HG02943 (cell line): Measurements from ENCODE around the gene DDX17.
"Not testable (repeated sequence)": the region's sequence is repeated elsewhere in the genome, so short reads cannot be mapped to it uniquely, and the experiment has no call there.

Source experiments
- ATAC-seq: cut with Tn5 transposase; IDR thresholded peaks from one replicate; pipeline ENCODE4 v1.9.1; 2021; ENCODE audit warnings: mild to moderate bottlenecking, low read depth, moderate library complexity; ENCODE audit not compliant: unreplicated experiment

The DDX17 gene

GRCh38 chr22:38494498-38494897 is 11.6 kb downstream of the DDX17 start:
- ATAC-seq, result no peak

DNA sequence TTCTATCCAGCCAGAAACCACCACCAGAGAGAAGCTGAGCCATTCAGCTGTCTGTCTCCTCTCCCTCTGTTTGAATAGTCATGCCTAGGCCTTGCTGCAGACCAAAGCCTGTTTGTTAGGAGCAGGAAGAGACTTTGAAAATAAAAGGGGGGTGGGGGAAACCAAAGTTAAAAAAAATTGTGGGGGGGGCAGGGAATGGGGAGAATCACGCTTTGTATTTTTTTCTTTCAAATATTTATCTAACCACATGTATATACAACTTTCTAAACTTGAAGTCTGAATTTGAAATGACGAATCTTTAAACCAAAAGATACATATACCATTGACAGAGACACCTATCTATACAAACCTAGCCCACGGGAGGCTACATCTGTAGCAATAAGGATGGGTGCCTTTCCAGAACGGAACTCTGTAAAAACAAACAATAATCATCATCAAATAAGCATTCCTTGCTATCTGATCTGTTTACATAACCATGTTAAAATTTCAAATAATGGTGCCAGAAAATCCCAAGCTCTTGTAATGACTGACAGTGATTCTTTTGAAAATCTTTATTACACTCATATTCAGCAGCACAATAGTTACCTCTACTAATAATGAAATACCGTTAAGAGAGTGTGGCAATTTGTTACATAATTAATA is 14.3 kb downstream of the DDX17 start:
- no peak for ATAC-seq

- ATAC-seq, result no peak
Measured at GRCh38 chr22:38490915-38491314, 15.2 kb downstream of the DDX17 start.

GRCh38 chr22:38490475-38490874 is 15.6 kb downstream of the DDX17 start:
- no peak for ATAC-seq

DNA sequence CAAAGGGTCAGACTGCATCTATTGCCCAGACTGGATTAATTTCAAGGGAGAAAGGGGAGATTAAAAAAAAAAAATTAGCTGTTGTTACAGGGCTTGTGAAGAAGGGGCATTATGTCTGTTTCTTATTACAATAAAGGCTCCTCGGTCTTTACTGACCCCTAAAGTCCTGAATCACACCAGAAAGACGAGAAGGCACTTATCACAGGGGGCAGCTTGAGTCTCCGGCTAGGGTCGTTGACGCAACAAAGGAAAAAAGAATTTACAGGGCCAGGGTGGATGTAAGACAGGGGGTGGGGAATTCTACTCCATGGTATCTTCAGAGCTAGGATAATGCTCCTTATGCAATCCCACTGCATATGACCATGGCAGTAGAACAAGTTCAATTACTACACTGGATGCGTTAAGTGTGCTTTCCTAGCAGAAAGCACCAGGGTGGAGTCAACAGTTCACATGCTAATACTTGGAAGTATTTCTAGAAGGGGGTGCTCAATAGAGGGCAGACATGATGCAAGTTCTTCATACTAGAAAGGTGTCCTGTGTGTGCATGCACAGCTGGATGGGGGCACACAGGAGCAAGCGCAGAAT is 16.5 kb downstream of the DDX17 start:
- no peak for ATAC-seq

DNA sequence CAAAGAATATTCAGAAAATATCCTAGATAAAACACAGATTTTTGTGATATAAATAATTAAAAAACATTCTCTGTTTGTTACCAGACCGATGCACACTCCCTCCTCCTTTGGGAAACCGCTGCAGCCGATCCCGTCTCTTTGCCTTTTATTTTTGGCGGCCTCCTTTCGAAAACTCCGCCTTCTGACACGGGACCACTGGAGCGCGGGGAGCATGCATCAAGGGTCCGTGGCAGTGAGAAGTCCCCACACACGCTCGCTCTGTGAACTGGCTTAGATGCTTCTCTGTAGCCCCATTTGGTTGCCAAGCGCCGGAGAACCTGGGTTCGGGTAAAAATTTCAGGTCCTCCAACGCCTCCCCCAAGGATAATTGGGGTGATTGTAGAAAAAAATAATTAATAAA is 17.0 kb downstream of the DDX17 start:
- ATAC-seq, result no peak

DNA sequence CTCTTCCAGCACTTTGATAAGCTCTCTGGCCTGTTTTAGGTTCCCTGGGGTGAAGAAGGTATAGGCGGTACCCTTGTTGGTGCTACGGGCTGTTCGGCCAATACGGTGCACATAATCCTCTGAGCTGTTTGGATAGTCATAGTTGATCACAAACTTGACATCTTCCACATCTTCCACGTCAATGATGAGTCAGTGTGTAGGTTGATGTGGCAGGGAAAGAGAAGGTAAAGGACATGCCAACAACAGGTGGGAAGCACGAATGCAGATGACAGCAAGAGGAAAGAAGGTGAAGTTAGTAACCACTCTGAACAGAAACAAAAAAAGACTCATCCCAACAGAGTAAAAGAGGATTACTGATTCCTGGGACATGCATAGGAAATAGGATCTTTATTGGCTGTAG is 18.2 kb downstream of the DDX17 start:
- no peak for ATAC-seq

DNA sequence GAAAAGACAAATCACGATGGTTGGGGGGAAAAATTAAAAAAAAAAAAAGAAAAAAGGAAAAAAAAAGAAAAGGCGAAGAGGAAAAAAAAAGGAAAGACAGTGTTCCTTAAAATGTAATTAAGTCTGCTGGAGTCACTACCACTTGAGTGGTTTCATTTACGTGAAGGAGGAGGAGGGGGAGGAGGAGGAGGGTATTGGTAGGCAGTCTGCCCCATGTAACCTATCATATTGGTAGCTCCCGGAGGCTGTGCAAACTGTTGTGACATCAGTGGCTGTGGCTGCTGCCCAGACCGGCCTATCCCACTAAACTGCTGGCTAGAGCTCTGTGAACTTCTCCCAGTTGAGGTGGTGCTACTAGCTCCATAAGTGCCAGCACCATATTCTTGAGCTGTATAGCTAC is 20.3 kb downstream of the DDX17 start:
- no peak for ATAC-seq

GRCh38 chr22:38484244-38484643 is 21.9 kb downstream of the DDX17 start:
- ATAC-seq, result no peak

DNA sequence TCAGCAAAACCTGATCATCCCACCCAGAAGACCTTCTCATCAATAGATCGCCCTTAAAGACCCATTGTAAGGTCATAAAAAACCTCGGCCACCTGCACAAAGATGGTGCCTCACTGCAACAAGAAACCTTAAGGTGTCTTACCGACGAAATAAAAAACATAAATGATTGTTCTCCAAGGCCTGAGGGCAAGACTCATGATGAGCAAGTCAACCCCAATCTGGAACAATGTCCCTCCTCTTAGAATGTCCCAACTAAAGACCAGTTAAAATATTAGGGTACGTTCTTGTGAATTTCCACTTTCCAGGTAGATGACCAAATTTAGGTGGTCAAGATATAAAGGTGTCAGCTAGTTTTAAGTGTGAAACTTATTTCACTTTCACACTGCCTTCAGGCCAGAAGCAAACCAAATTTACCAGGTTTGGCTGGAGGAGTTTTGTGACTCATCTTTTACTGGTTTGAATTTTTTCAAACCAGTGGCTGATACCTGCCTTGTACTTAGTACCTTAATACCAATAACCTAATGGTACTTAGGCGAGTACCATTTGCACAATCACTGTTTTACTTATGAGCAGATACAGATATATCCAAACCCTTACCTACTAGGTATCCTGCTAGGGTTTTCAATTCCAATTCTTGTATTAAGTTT is 23.3 kb downstream of the DDX17 start:
- ATAC-seq, result no peak

DNA sequence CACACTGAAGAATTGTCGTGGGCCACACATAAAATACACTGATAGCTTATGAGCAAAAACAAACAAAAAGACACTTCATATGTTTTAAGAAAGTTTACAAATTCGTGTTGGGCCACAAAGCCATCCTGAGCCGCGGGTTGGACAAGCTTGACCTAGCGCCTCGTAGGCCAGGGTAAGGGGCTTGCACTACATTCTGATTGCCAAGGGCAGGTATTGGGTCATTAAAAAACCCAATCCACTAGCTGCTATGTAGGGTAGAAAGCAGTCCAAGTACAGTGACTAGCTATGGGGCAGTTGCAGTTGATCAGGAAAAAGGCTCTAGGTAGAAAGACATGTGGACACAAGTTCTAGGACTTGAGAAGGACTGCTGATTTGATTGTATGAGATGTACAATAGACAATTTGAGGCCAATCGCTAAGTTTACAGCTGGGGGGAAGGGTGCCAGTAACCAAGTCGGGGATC is 24.2 kb downstream of the DDX17 start:
- ATAC-seq, result no peak

- no peak for ATAC-seq
Measured at GRCh38 chr22:38481162-38481870, 24.8 kb downstream of the DDX17 start.

DNA sequence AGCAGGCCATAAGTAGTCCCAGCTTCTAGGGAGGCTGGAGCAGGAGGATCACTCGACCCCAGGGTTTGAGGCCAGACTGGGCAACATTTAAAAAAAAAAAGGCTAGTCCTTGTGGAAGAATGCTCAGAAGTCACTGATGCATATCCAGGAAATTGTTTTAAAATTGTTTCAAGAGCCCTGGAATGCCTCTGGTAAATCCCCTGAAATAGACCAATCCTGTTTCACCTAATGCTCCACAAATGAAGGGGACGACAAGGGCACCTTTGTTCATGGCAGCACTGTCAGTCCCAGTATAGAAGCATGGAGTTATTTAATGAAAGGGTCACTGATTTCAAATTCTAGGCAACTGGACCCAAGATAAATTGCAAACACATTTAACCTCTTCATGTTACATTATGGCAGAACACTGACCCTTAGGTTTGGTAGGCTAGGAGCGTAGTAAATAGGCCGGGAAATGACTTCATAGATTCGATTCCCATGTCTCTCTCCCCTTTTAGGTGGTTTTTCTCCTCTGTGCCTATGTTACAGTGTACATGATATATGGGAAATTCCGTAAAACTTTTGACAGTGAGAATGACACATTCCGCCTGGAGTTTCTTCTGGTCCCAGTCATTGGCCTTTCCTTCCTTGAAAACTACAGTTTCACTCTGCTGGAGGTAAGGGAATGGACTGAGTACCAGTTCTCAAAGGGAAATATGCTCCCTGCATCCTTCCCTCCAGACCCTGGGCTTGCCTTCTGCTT is 26.8 kb downstream of the DDX17 start:
- ATAC-seq, result no peak

DNA sequence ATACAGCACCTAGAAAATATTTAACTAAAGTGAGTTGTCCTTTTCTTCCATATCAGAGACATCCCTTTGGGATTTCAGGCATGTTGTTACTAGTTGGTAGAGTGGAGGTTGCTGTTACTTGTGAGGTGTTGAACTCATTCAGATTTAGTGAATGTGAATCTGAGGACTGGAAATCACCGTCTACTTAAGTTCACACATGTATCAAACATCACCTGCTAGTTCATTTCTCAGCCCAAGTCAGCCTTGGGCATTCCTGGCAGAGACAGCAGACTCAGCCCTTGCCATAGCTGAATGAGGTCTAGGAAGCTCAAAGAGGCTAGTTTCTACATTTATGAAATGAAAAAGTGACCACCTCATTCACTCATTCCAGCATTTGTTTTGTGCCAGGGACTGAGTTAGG is 28.5 kb downstream of the DDX17 start:
- ATAC-seq, result no peak

DNA sequence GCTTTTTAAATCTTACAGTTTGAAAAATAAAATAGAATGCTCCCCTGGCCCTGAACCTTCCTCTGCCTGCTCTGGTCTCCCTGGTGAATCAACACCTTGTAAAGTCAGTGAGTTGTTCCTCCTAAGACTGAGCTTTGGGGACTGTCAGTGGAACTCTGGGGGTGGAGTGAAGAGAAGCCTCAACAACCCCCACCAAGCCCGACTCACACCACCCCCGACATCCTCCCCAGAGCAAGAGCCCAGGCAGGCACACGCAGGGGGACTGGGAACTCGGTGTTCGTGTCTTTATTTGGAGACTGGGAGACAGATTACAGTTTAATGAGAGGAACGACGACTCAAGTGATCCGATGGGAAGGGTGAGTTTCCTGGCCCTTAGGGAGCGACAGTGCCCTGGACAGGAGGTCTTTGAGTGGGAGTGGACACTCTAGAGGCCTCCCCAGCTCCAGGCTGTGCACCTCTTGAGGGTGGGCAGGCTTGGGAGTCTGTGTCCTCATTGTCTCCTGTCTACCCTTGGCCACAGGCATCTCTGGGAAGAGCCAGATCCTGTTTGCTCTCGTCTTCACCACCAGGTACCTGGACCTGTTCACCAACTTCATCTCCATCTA is 32.0 kb downstream of the DDX17 start:
- no peak for ATAC-seq

DNA sequence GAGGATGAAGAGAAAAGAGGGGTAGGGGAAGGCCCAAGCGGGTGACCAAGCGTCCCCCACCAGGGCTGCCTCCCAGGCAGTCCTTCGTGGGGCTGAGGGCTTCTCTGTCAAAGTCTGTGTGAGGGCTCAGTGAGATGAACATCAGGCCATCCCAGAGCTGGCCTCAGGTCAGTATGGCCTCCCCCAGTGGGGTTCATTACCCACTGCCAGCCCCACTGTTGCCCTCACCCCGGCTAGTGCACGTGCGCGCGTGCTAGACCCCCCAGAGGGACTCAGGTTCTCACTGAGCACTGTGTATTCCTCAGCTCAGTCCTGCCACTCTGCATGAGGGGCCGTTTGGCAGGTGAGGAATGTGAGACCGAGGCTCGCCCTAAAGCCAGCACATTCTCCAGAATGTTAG is 34.9 kb downstream of the DDX17 start:
- no peak for ATAC-seq

- ATAC-seq, result not testable (repeated sequence)
Measured at GRCh38 chr22:38470179-38470578, 35.9 kb downstream of the DDX17 start.

DNA sequence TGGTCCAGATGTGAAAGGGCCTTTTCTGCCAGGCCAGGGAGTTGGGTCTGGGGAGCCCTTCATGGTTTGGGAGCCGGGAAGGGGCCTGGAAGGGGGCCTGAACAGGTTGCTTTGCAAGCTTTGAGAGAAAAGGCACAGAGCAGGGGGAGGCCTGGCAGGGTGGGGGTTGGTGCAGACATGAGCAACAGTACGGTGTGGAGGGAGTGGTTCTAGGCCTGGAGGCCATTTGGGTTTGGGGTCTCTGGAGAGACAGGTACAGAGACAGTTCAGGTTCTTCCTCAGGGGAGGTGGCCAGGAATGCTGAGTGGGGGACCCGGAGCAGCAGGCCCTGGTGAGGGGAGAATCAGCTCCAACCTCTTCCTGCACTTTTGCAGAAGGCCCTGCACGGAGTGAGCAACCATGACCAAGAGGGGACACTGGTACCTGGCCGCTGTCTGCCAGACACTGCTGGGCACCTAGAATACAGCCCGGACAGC is 36.8 kb downstream of the DDX17 start:
- ATAC-seq, result no peak

GRCh38 chr22:38468443-38469305 is 37.4 kb downstream of the DDX17 start:
- no peak for ATAC-seq
